K562 (cell line): ENCODE measurements around the gene SND1. TPM values are rescaled to one million over a fixed set of nuclear protein-coding genes. Genes with fewer than 3 reads are reported as not detected.

Experiments
- ATAC-seq: fragments of 200-7000 bp; cut with Tn5 transposase; 3 replicates; pipeline ENCODE4 v1.9.1; 2020; ENCODE audit warnings: moderate library complexity
- BruUV-seq: library from RNA; stranded (reverse); fragments of 400-500 nt; replicated peaks from 2 replicates; lab custom pipeline; 2021; lab: Mats Ljungman, UMichigan
- CTCF ChIA-PET: fragments of 300-600 bp; formaldehyde crosslinking; extraction: SDS; loops from one replicate; lab custom pipeline; 2021; ENCODE audit warnings: low intra/inter-chr PET ratio; lab: Yijun Ruan, JAX
- POLR2A ChIA-PET: fragments of 300-600, 350-650 bp; sonication (Branson Sonifier 250); formaldehyde crosslinking; extraction: SDS; loops from one replicate; lab custom pipeline; 2021; ENCODE audit warnings: antibody characterized with exemption, inconsistent platforms; lab: Yijun Ruan, JAX
- DNase-seq, 4 experiments: peaks; one replicate each; pipeline versions ENCODE4 v3.0.0 to v3.0.0-alpha.2; 2011 to 2018; ENCODE audit warnings: low spot score in 3 of 4, mixed read lengths in 3 of 4; ENCODE audit errors: extremely low read depth in 1 of 4
- FAIRE-seq: peaks from 2 replicates; lab custom pipeline; 2011; peaks lifted over from hg19 to GRCh38; lab: Jason Lieb, UNC
- H2AFZ ChIP-seq: 2 replicates; pipeline ENCODE4 v1.6.0; 2011; ENCODE audit warnings: low read depth, low read length, control low read depth, inconsistent platforms
- H3K27ac ChIP-seq: fragments of 200-600 bp; 3 replicates; pipeline ENCODE4 v1.8.0; 2011; ENCODE audit warnings: low read depth, mild to moderate bottlenecking, control low read depth, inconsistent platforms, low read length, moderate library complexity, mixed read lengths; ENCODE audit errors: extremely low read depth
- H3K27me3 ChIP-seq, 2 experiments: fragments of 300-600 bp in 1 of 2; 2 replicates in 1 of 2; 3 replicates in 1 of 2; pipeline versions ENCODE4 v1.6.0 to v1.8.0; 2011; ENCODE audit warnings: inconsistent platforms in 2 of 2, low read length in 2 of 2, mild to moderate bottlenecking in 1 of 2, mixed read lengths in 1 of 2, moderate library complexity in 1 of 2; ENCODE audit not compliant: control insufficient read depth in 2 of 2, insufficient read depth in 2 of 2
- H3K36me3 ChIP-seq: fragments of 300-600 bp; 3 replicates; pipeline ENCODE4 v1.8.0; 2011; ENCODE audit warnings: mild to moderate bottlenecking, low read length, inconsistent platforms; ENCODE audit not compliant: control insufficient read depth, insufficient read depth
- H3K4me1 ChIP-seq, 2 experiments: fragments of 200-600 bp in 1 of 2; replicated peaks in 1 of 2; 2 replicates in 1 of 2; 3 replicates in 1 of 2; pipeline versions ENCODE4 v1.5.1 to v1.8.0; 2011; ENCODE audit warnings: inconsistent platforms in 2 of 2, low read length in 2 of 2, mild to moderate bottlenecking in 1 of 2, mixed read lengths in 1 of 2, moderate library complexity in 1 of 2; ENCODE audit not compliant: control insufficient read depth in 2 of 2, insufficient read depth in 2 of 2
- H3K4me2 ChIP-seq: 2 replicates; pipeline ENCODE4 v1.6.1; 2011; ENCODE audit warnings: low read length, control low read depth, inconsistent platforms, mixed read lengths; ENCODE audit not compliant: insufficient read depth
- H3K4me3 ChIP-seq: fragments of 200-600 bp; sonication (generic), shearing (Covaris generic); 2 replicates; pipeline ENCODE4 v1.5.1; 2016; ENCODE audit warnings: control low read depth, inconsistent platforms
- H3K79me2 ChIP-seq: fragments of 200-600 bp; 3 replicates; pipeline ENCODE4 v1.8.0; 2011; ENCODE audit warnings: low read length, inconsistent platforms; ENCODE audit not compliant: control insufficient read depth, insufficient read depth
- H3K9ac ChIP-seq, 2 experiments: 2 replicates each; pipeline versions ENCODE4 v1.6.0 to v1.6.1; 2011; ENCODE audit warnings: low read depth in 2 of 2, low read length in 2 of 2, control low read depth in 1 of 2, inconsistent platforms in 1 of 2, mild to moderate bottlenecking in 1 of 2, mixed read lengths in 1 of 2; ENCODE audit not compliant: insufficient read depth in 1 of 2
- H3K9me1 ChIP-seq: one replicate; pipeline ENCODE4 v1.6.0; 2011; ENCODE audit warnings: inconsistent platforms, mild to moderate bottlenecking, low read length, moderate library complexity; ENCODE audit not compliant: control insufficient read depth, insufficient read depth
- H3K9me3 ChIP-seq: replicated peaks from 2 replicates; pipeline ENCODE4 v1.5.1; 2011; ENCODE audit warnings: low read depth, low read length, inconsistent platforms; ENCODE audit not compliant: control insufficient read depth, insufficient read depth
- H4K20me1 ChIP-seq: replicated peaks from 2 replicates; pipeline ENCODE4 v1.6.1; 2011; ENCODE audit warnings: low read length, inconsistent platforms, mixed read lengths; ENCODE audit not compliant: control insufficient read depth, insufficient read depth
- MCM5 ChIP-seq: fragments of 450-650 bp; IDR thresholded peaks from 2 replicates; pipeline ENCODE4 v1.6.1; 2016; ENCODE audit warnings: low read depth
- MIER1 ChIP-seq: fragments of 450-650 bp; IDR thresholded peaks from 2 replicates; pipeline ENCODE4 v1.6.1; 2016; ENCODE audit warnings: antibody characterized with exemption, mild to moderate bottlenecking, low read depth
- POLR2G ChIP-seq: fragments of 200-400 bp; formaldehyde crosslinking; IDR thresholded peaks from 2 replicates; pipeline ENCODE4 v1.6.1; 2017; ENCODE audit warnings: low read depth, mild to moderate bottlenecking, antibody characterized with exemption, low read length, moderate library complexity
- PRDM10 ChIP-seq: fragments of 450-650 bp; IDR thresholded peaks from 2 replicates; pipeline ENCODE4 v1.6.1; 2018; ENCODE audit not compliant: partially characterized antibody
- REST ChIP-seq, 2 experiments: fragments of 450-650 bp; formaldehyde crosslinking in 1 of 2; IDR thresholded peaks; 2 replicates each; pipeline versions ENCODE4 v1.4.0 to v1.6.1; 2014 to 2020; ENCODE audit warnings: mild to moderate bottlenecking in 2 of 2, borderline replicate concordance in 1 of 2, low read depth in 1 of 2
- ZNF695 ChIP-seq: fragments of 450-650 bp; formaldehyde crosslinking; IDR thresholded peaks from 2 replicates; pipeline ENCODE4 v1.4.0; 2020; ENCODE audit warnings: mild to moderate bottlenecking, moderate library complexity
- ZSCAN29 ChIP-seq: fragments of 450-650 bp; IDR thresholded peaks from 2 replicates; pipeline ENCODE4 v1.6.1; 2017
- WGBS: fragments of 100-300 bp; shearing (Covaris generic); methylation state at CpG from one replicate; pipeline ENCODE4 v1.1.6; 2016; ENCODE audit warnings: low coverage, mixed read lengths; ENCODE audit not compliant: insufficient coverage; ENCODE audit errors: missing lambda C conversion rate; 5-methylcytosine and 5-hydroxymethylcytosine counted together
- in situ Hi-C: fragments of 300-500 bp; cut with MboI; formaldehyde crosslinking; loops from 4 replicates; pipeline ENCODE4 v1.15.0; 2018; ENCODE audit warnings: inconsistent platforms, mixed read lengths
- intact Hi-C: fragments of 100-400 bp; cut with micrococcal nuclease; formaldehyde crosslinking; loops from 2 replicates; pipeline ENCODE4 v1.14.2; 2022
- polyA plus RNA-seq, 8 experiments: library from polyadenylated mRNA; depleted of rRNA in 4 of 8; stranded (reverse) in 5 of 8; unstranded in 3 of 8; fragments of >200 nt; fragmentation: Nextera tagmentation in 2 of 8; fragmentation: Illumina TruSeq in 1 of 8; extraction: Ambion mirVana in 2 of 8; extraction: Trizol in 1 of 8; gene quantifications; 2 replicates each; pipeline versions ENCODE4 v1.2.1 to v1.2.3, GENCODE V29; 2011 to 2014; ENCODE audit warnings: inconsistent platforms in 1 of 8, missing spikeins in 1 of 8
- total RNA-seq, 7 experiments: library from RNA; depleted of rRNA in 6 of 7; stranded (reverse); fragments of >200 nt in 6 of 7; fragmentation: Illumina TruSeq in 2 of 7; extraction: Trizol in 2 of 7; gene quantifications; 2 replicates each; pipeline versions ENCODE4 v1.2.1 to v1.2.3, GENCODE V29; 2011 to 2021; ENCODE audit warnings: low replicate concordance in 1 of 7

Gene SND1
- total and polyA plus RNA-seq, 9 of the 15 experiments (the other 6 are each of a cell fraction or from before 2014, with no cell fraction given), result 46.5 to 307 (median 191) TPM

- Histone ChIP-seq H3K4me3 (no peak overlapping the region), H4K20me1 (peaks cover 9% of the 10 kb centered on the region; the same call in 1 of the 2 replicates), H3K36me3 (peaks cover 78% of the 10 kb centered on the region), H3K27ac (no peak overlapping the region), H3K27me3 (no peaks in the 10 kb centered on the region), H3K9me3 (no peaks in the 10 kb centered on the region), H3K4me2 (no peak overlapping the region), H3K9ac (peak overlapping the region in 1 of 2 experiments; percentile 70; a peak in 1 of 4 replicates), H3K79me2 (no peaks in the 10 kb centered on the region), H3K4me1 (peaks cover 0 to 10% of the 10 kb centered on the region in 2 experiments; a peak in 2 of 5 replicates), H3K9me1 (no peaks in the 10 kb centered on the region), H2AFZ (no peak overlapping the region)
- in situ Hi-C loops, result no loop called here
- CTCF ChIA-PET, result no interaction called here
- WGBS, result 89% methylated on average over 6 of the region's 6 CpGs
- no peak for ATAC-seq
- POLR2A ChIA-PET, result interaction anchor here (1.4 kb wide), 1 partner anchor 9 kb away, joined by 7 read pairs; no protein-coding TSS in a partner anchor
- FAIRE-seq, result no peak
- no peak for DNase-seq
- no TSS peak for BruUV-seq
- intact Hi-C loops, result no loop called here
- TF ChIP-seq ZSCAN29, result no peak
- TF ChIP-seq POLR2G, result 0 out of 2 replicates have a peak, but pooled peaks have one; percentile 29
- TF ChIP-seq PRDM10, result no peak
- TF ChIP-seq MIER1, result no peak
- no peak for TF ChIP-seq ZNF695 (CRISPR knock-in tag)
- no peak for TF ChIP-seq REST (IDR thresholded peaks at IDR 0.05; ENCODE audit: borderline replicate concordance)
- TF ChIP-seq REST (CRISPR knock-in tag; IDR thresholded peaks at IDR 0.05; ENCODE audit: low read depth), result no peak
- no peak for TF ChIP-seq MCM5
These were observed 422.7 kb downstream of the SND1 start for GRCh38 chr7:128074736-128075135.
